PC-3 (cell line): ENCODE results near the gene KAT5.

Source experiments
- CTCF ChIP-seq: fragments of 300-600 bp; sonication (generic); conservative IDR thresholded peaks from 2 replicates; pipeline ENCODE4 v1.5.1; 2017; ENCODE audit warnings: antibody characterized with exemption, low read depth, mild to moderate bottlenecking, low read length
- EZH2 ChIP-seq: fragments of 300-600 bp; sonication (generic); IDR thresholded peaks from one replicate; pipeline ENCODE4 v1.6.1; 2017; ENCODE audit warnings: antibody characterized with exemption, mild to moderate bottlenecking, low read length; ENCODE audit not compliant: unreplicated experiment

- TF ChIP-seq CTCF (peak; percentile 38; the same call in 1 of the 2 replicates), EZH2 (no peak)
These were observed 14.6 kb downstream of the KAT5 start for GRCh38 chr11:65726660-65727059.
